Small intestine (tissue), 16 donors: ENCODE measurements around the gene FBXO7. TPM values are rescaled to one million over a fixed set of nuclear protein-coding genes. Genes with fewer than 3 reads are reported as not detected.

Experiments
- DNase-seq, 2 donors: peaks; one replicate each; pipeline versions ENCODE4 v3.0.0 to v3.0.0-alpha.2; 2013
- FAIRE-seq: peaks from 2 replicates; lab custom pipeline; 2012; peaks lifted over from hg19 to GRCh38; lab: Jason Lieb, UNC
- H3K27ac ChIP-seq, 3 donors: one replicate each; pipeline ENCODE4 v1.5.1; 2013; ENCODE audit warnings: low read length in 2 of 3, mild to moderate bottlenecking in 2 of 3, control low read depth in 1 of 3, inconsistent platforms in 1 of 3, low read depth in 1 of 3, moderate library complexity in 1 of 3
- H3K27me3 ChIP-seq, 3 donors: one replicate each; pipeline ENCODE4 v1.6.1; 2013; ENCODE audit warnings: low read length in 3 of 3, inconsistent platforms in 1 of 3; ENCODE audit not compliant: control insufficient read depth in 3 of 3, insufficient read depth in 3 of 3
- H3K36me3 ChIP-seq, 3 donors: one replicate each; pipeline ENCODE4 v1.6.1; 2013; ENCODE audit warnings: low read length in 3 of 3, inconsistent platforms in 1 of 3, low read depth in 1 of 3, mild to moderate bottlenecking in 1 of 3, moderate library complexity in 1 of 3; ENCODE audit not compliant: control insufficient read depth in 3 of 3, insufficient read depth in 2 of 3
- H3K4me1 ChIP-seq, 3 donors: one replicate each; pipeline ENCODE4 v1.6.1; 2013; ENCODE audit warnings: low read length in 2 of 3, inconsistent platforms in 1 of 3, low read depth in 1 of 3, mild to moderate bottlenecking in 1 of 3, moderate library complexity in 1 of 3; ENCODE audit not compliant: control insufficient read depth in 3 of 3, insufficient read depth in 2 of 3
- H3K4me3 ChIP-seq, 3 donors: one replicate each; pipeline ENCODE4 v1.5.1; 2013; ENCODE audit warnings: low read length in 3 of 3, control low read depth in 1 of 3, inconsistent platforms in 1 of 3, low read depth in 1 of 3, mild to moderate bottlenecking in 1 of 3, moderate library complexity in 1 of 3
- H3K9me3 ChIP-seq, 2 donors: one replicate each; pipeline ENCODE4 v1.6.1; 2013; ENCODE audit warnings: low read depth in 1 of 2, low read length in 1 of 2; ENCODE audit not compliant: control insufficient read depth in 2 of 2, insufficient read depth in 1 of 2
- WGBS, 3 donors: extraction: QIAGEN DNeasy Blood & Tissue Kit; methylation state at CpG; one replicate each; pipeline ENCODE4 v1.1.7; 2013; 5-methylcytosine and 5-hydroxymethylcytosine counted together
- long read RNA-seq, 10 donors: transcript quantifications; one replicate each; lab custom pipeline, GENCODE V29; 2026
- polyA plus RNA-seq, 4 donors: library from polyadenylated mRNA; stranded (reverse) in 3 of 4; unstranded in 1 of 4; fragments of 200-250 nt in 3 of 4; fragments of 120-200 nt in 1 of 4; gene quantifications; one replicate each; pipeline versions ENCODE4 v1.2.1 to v1.2.3, GENCODE V29; 2013
- donor health status: healthy with polysubstance abuse.
- donor health status: control.
- donor health status: control.
- donor health status: Bipolar disorder and iron deficiency.
- donor health status: healthy.

The FBXO7 gene
- polyA plus RNA-seq, result 100 to 1,000 TPM in 1 of 4 donors, 10 to 100 TPM in 3; 61.6 to 100 (median 84.8) TPM
- long read RNA-seq, donor 1, full-length matches to known transcripts, result 52 of 86 reads
- long read RNA-seq, donor 1, partial matches to known transcripts, result 34 of 86 reads
- long read RNA-seq, donor 1, other reads (novel, unspliced or antisense), result 0 of 86 reads
- long read RNA-seq, donor 2, transcript FBXO7-201 (9 exons, 2,195 nt), result major isoform, 10 of 13 reads
- long read RNA-seq, donor 2, partial matches to known transcripts, result 0 of 13 reads
- long read RNA-seq, donor 2, other reads (novel, unspliced or antisense), result 0 of 13 reads
- long read RNA-seq, donor 3, transcript FBXO7-201 (9 exons, 2,195 nt), result major isoform, 10 of 81 reads
- long read RNA-seq, donor 3, partial matches to known transcripts, result 67 of 81 reads
- long read RNA-seq, donor 3, other reads (novel, unspliced or antisense), result 0 of 81 reads
- long read RNA-seq, donor 4, partial matches to known transcripts, result 0 of 1 reads
- long read RNA-seq, donor 4, other reads (novel, unspliced or antisense), result 0 of 1 reads
- long read RNA-seq, donor 5, partial matches to known transcripts, result 21 of 26 reads
- long read RNA-seq, donor 5, other reads (novel, unspliced or antisense), result 0 of 26 reads
- long read RNA-seq, donor 6, transcript FBXO7-201 (9 exons, 2,195 nt), result major isoform, 13 of 55 reads
- long read RNA-seq, donor 6, partial matches to known transcripts, result 31 of 55 reads
- long read RNA-seq, donor 6, other reads (novel, unspliced or antisense), result 0 of 55 reads
- long read RNA-seq, donor 7, transcript FBXO7-201 (9 exons, 2,195 nt), result major isoform, 13 of 27 reads
- long read RNA-seq, donor 7, transcript FBXO7-202 (9 exons, 1,888 nt), result minor isoform, 5 of 27 reads
- long read RNA-seq, donor 7, partial matches to known transcripts, result 0 of 27 reads
- long read RNA-seq, donor 7, other reads (novel, unspliced or antisense), result 0 of 27 reads
- long read RNA-seq, donor 8, partial matches to known transcripts, result 0 of 2 reads
- long read RNA-seq, donor 8, other reads (novel, unspliced or antisense), result 0 of 2 reads
- long read RNA-seq, donor 9, partial matches to known transcripts, result 0 of 2 reads
- long read RNA-seq, donor 9, other reads (novel, unspliced or antisense), result 0 of 2 reads
- long read RNA-seq, donor 10, transcript FBXO7-202 (9 exons, 1,888 nt), result minor isoform, 5 of 39 reads
- long read RNA-seq, donor 10, transcript FBXO7-201 (9 exons, 2,195 nt), result major isoform, 20 of 39 reads
- long read RNA-seq, donor 10, partial matches to known transcripts, result 8 of 39 reads
- long read RNA-seq, donor 10, other reads (novel, unspliced or antisense), result 0 of 39 reads

DNA sequence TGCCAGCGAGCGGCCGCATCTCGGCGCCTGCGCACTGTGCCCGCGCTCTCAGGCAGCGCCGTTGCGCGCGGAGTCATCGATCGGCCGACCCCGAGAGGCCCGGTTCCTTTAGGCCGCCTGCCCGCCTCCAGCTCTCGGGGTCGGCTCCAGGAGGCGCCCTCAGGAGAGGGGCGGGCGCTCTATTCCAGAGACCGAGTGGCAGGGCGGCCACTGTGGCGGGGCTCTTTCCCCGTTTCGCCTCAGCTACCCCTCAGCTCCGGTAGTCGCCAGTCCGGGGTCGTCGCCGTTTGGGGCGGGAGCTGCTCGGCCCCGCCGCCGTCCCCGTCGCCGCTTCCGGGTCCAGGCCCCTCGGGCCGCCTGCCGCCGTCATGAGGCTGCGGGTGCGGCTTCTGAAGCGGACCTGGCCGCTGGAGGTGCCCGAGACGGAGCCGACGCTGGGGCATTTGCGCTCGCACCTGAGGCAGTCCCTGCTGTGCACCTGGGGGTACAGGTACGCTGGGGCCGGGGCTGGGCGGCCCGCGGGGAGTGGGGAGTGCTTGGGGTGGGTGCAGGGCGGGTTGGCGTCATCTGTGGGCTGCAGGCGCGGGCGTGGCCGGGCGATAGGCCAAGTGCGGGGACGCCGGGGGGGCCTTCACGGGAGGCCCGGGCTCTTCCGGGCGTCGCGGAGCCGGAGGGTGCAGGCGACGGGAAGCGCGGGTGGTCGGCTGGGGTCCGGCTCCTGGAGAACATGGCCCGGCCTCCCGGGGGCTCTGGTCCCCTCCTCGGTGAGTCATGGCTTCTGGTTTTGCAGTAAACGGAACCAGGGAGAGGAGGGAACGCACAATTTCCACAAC, at the start of gene FBXO7:
FBXO7 (plus strand) TSS at position 177 of the 833 bp plus-strand sequence; CDS start at position 369, 192 bp downstream.
- peaks cover 2 to 10% (median 7%) of the 10 kb centered on the region in 3 donors for H3K4me1 ChIP-seq
- H3K9me3 ChIP-seq, result no peaks in the 10 kb centered on the region
- FAIRE-seq (no peak), DNase-seq (peak; percentile 91 to 98)
- peak within 1 kb of the TSS; percentile 96 to 100 (median 99) for H3K27ac ChIP-seq
- peaks cover 0 to 1% (median 0%) of the 10 kb centered on the region in 3 donors for H3K36me3 ChIP-seq
- 0 to 1% (median 1%) methylated on average over 62 to 92 of the region's 92 CpGs for WGBS, 3 donors
- peak within 1 kb of the TSS; percentile 82 to 92 (median 84) for H3K4me3 ChIP-seq
- H3K27me3 ChIP-seq, result no peaks in the 10 kb centered on the region

DNA sequence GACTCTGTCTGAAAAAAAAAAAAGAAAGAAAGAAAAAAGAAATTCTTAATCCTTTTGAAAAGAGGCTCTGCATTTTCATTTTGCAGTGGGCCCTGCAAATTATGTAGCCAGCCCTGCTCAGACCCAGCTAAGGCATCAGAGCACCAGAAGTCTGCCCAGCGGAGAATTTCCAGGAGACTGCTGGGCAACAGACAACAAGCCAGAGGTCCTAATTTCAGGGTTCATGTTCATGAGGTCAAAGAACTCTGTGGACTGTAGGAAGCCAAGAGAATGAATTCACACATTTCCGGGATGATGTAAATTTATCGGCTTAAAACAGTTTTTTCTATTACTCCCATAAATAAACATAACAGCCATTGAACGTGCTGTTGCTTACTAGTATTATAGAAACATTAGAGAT, 47.7 kb upstream of the FBXO7 start:
- 65 to 78% (median 71%) methylated on average over 4 of the region's 4 CpGs for WGBS, 3 donors
- H3K27me3 ChIP-seq, result peaks cover 0 to 11% (median 3%) of the 10 kb centered on the region in 3 donors
- H3K9me3 ChIP-seq, result no peaks in the 10 kb centered on the region
- no peaks in the 10 kb centered on the region for H3K4me1 ChIP-seq
- FAIRE-seq (no peak), DNase-seq (no peak)
- no peak overlapping the region for H3K27ac ChIP-seq
- no peaks in the 10 kb centered on the region for H3K36me3 ChIP-seq
- H3K4me3 ChIP-seq, result no peak overlapping the region

- DNase-seq, result no peak
- 79 to 88% (median 87%) methylated on average over 1 of the region's 1 CpG for WGBS, 3 donors
- Histone ChIP-seq H3K27ac (no peak overlapping the region), H3K27me3 (peaks cover 0 to 2% (median 0%) of the 10 kb centered on the region in 3 donors), H3K9me3 (no peaks in the 10 kb centered on the region), H3K4me1 (no peaks in the 10 kb centered on the region), H3K4me3 (no peak overlapping the region), H3K36me3 (no peaks in the 10 kb centered on the region)
- peak; percentile 79 for FAIRE-seq
Measured at GRCh38 chr22:32430352-32430751, 44.3 kb upstream of the FBXO7 start.

DNA sequence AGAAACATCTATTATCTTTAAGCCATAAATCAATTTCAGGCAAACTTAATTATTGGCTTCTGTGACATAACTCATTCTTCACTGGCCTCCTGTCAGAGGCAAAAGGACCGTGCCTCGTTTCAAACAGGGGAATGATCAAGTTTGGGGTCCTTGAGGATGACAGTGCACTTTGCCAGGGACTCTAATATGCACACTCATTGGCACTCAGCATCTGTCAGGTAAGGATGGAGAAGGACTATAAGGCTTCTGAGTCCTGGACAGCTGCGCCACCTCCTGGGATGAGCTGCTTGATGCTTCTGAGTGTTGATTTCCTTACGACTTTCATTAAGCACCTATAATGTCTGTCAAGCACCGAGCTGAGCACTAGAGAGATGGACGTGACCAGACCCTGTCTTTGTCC, 30.5 kb upstream of the FBXO7 start:
- Histone ChIP-seq H3K27me3 (peaks cover 0 to 3% (median 0%) of the 10 kb centered on the region in 3 donors), H3K36me3 (no peaks in the 10 kb centered on the region), H3K27ac (no peak overlapping the region), H3K4me1 (no peaks in the 10 kb centered on the region), H3K4me3 (no peak overlapping the region), H3K9me3 (no peaks in the 10 kb centered on the region)
- DNase-seq, result peak; percentile 18 to 69
- FAIRE-seq, result no peak
- 12 to 43% (median 21%) methylated on average over 6 of the region's 6 CpGs for WGBS, 3 donors

- H3K36me3 ChIP-seq, result no peaks in the 10 kb centered on the region
- no peaks in the 10 kb centered on the region for H3K9me3 ChIP-seq
- no peak overlapping the region for H3K27ac ChIP-seq
- no peaks in the 10 kb centered on the region for H3K27me3 ChIP-seq
- H3K4me3 ChIP-seq, result no peak overlapping the region
- DNase-seq (no peak), FAIRE-seq (no peak)
- 33 to 60% (median 37%) methylated on average over 1 of the region's 1 CpG for WGBS, 3 donors
- H3K4me1 ChIP-seq, result no peaks in the 10 kb centered on the region
Measured at GRCh38 chr22:32446321-32446720, 28.3 kb upstream of the FBXO7 start.

GRCh38 chr22:32448980-32449379, 25.6 kb upstream of the FBXO7 start:
- no peaks in the 10 kb centered on the region for H3K27me3 ChIP-seq
- no peaks in the 10 kb centered on the region for H3K9me3 ChIP-seq
- no peak overlapping the region for H3K4me3 ChIP-seq
- WGBS, 3 donors, result 17 to 52% (median 27%) methylated on average over 4 of the region's 4 CpGs
- H3K27ac ChIP-seq, result no peak overlapping the region
- H3K36me3 ChIP-seq, result no peaks in the 10 kb centered on the region
- no peaks in the 10 kb centered on the region for H3K4me1 ChIP-seq
- peak in 1 of 2 donors; percentile 13 for DNase-seq
- FAIRE-seq, result no peak

GRCh38 chr22:32457031-32457430, 17.6 kb upstream of the FBXO7 start:
- Histone ChIP-seq H3K4me3 (no peak overlapping the region), H3K27me3 (peaks cover 0 to 4% (median 4%) of the 10 kb centered on the region in 3 donors), H3K36me3 (no peaks in the 10 kb centered on the region), H3K4me1 (no peaks in the 10 kb centered on the region), H3K9me3 (no peaks in the 10 kb centered on the region), H3K27ac (no peak overlapping the region)
- 87 to 90% (median 90%) methylated on average over 4 of the region's 4 CpGs for WGBS, 3 donors
- FAIRE-seq (no peak), DNase-seq (no peak)
